ENCODE data around the gene PRM3. TPM values are rescaled to one million over a fixed set of nuclear protein-coding genes. Genes with fewer than 3 reads are reported as not detected.

The PRM3 gene
- total and polyA plus RNA-seq, 2 donors (not counting 1 experiment from before 2014, with no cell fraction given) = not detected

DNA sequence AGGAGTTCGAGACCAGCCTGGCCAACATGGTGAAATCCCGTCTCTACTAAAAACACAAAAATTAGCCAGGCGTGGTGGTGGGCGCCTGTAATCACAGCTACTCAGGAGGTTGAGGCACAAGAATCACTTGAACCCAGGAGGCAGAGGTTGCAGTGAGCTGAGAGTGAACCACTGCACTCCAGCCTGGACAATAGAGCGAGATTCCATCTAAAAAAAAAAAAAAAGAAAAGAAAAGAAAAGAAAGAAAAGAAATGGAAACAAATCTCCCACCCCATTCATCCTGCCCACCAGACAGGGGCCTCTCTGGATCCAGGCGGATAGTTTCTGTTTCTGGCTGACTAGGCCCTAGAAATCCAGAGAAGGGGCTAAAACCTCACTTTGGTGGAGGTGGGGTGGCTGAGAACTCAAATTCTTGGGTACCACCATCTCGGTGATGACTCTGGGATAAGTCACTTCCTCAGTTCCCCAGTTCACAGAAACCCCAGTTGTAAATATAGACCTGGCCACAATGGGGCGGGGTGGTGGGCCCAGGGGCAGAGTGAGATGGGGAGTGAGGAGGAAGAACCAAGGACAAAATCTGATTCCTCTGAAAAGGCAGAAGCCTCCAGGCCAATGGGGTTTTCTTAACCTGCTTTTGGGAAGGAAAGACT is 39.6 kb downstream of the PRM3 start:
- Histone ChIP-seq H3K4me1 (ENCODE audit: control insufficient read depth, extremely low read depth, insufficient read depth, low read length) (peaks cover 2% of the 10 kb centered on the region), H3K36me3 (ENCODE audit: control insufficient read depth, insufficient read depth, low read length) (no peaks in the 10 kb centered on the region), H3K9me3 (ENCODE audit: control insufficient read depth, insufficient read depth, low read depth, low read length) (no peaks in the 10 kb centered on the region), H3K4me2 (ENCODE audit: extremely low read depth, insufficient read depth, low read length) (no peak overlapping the region), H2AFZ (ENCODE audit: low read length) (no peak overlapping the region), H3K27me3 (ENCODE audit: control insufficient read depth, insufficient read depth, low read length) (no peaks in the 10 kb centered on the region), H3K79me2 (ENCODE audit: control insufficient read depth, insufficient read depth, low read length) (no peaks in the 10 kb centered on the region), H3K9ac (ENCODE audit: insufficient read depth, low read length) (no peak overlapping the region), H4K20me1 (ENCODE audit: control insufficient read depth, extremely low read depth, insufficient read depth, low read length) (no peaks in the 10 kb centered on the region), H3K27ac (ENCODE audit: insufficient read depth, low read length) (no peak overlapping the region), H3K4me3 (replicated peaks in 1 of 4; ENCODE audit: control extremely low read depth in 1 of 4, insufficient read depth in 1 of 4, low read depth in 3 of 4, low read length in 4 of 4) (no peak overlapping the region)
- no peak for DNase-seq (ENCODE audit: low read depth in 2 of 2)
- TF ChIP-seq EZH2 (IDR thresholded peaks at IDR 0.05; ENCODE audit: low read length, missing control alignments) = no peak
- TF ChIP-seq, protein P1, sequence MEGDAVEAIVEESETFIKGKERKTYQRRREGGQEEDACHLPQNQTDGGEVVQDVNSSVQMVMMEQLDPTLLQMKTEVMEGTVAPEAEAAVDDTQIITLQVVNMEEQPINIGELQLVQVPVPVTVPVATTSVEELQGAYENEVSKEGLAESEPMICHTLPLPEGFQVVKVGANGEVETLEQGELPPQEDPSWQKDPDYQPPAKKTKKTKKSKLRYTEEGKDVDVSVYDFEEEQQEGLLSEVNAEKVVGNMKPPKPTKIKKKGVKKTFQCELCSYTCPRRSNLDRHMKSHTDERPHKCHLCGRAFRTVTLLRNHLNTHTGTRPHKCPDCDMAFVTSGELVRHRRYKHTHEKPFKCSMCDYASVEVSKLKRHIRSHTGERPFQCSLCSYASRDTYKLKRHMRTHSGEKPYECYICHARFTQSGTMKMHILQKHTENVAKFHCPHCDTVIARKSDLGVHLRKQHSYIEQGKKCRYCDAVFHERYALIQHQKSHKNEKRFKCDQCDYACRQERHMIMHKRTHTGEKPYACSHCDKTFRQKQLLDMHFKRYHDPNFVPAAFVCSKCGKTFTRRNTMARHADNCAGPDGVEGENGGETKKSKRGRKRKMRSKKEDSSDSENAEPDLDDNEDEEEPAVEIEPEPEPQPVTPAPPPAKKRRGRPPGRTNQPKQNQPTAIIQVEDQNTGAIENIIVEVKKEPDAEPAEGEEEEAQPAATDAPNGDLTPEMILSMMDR (conservative IDR thresholded peaks at IDR 0.05 in 1 of 2, IDR thresholded peaks at IDR 0.05 in 1 of 2; ENCODE audit: low read depth in 1 of 2, low read length in 2 of 2) = no peak

- Histone ChIP-seq H3K36me3 (ENCODE audit: control insufficient read depth, insufficient read depth, low read length) (no peaks in the 10 kb centered on the region), H3K4me3 (replicated peaks in 1 of 4; ENCODE audit: control extremely low read depth in 1 of 4, insufficient read depth in 1 of 4, low read depth in 3 of 4, low read length in 4 of 4) (no peak overlapping the region), H3K4me2 (ENCODE audit: extremely low read depth, insufficient read depth, low read length) (no peak overlapping the region), H3K27me3 (ENCODE audit: control insufficient read depth, insufficient read depth, low read length) (no peaks in the 10 kb centered on the region), H3K4me1 (ENCODE audit: control insufficient read depth, extremely low read depth, insufficient read depth, low read length) (peaks cover 2% of the 10 kb centered on the region), H3K9me3 (ENCODE audit: control insufficient read depth, insufficient read depth, low read depth, low read length) (no peaks in the 10 kb centered on the region), H4K20me1 (ENCODE audit: control insufficient read depth, extremely low read depth, insufficient read depth, low read length) (no peaks in the 10 kb centered on the region), H2AFZ (ENCODE audit: low read length) (no peak overlapping the region), H3K27ac (ENCODE audit: insufficient read depth, low read length) (no peak overlapping the region), H3K9ac (ENCODE audit: insufficient read depth, low read length) (no peak overlapping the region), H3K79me2 (ENCODE audit: control insufficient read depth, insufficient read depth, low read length) (no peaks in the 10 kb centered on the region)
- TF ChIP-seq, protein P1 (conservative IDR thresholded peaks at IDR 0.05 in 1 of 2, IDR thresholded peaks at IDR 0.05 in 1 of 2; ENCODE audit: low read depth in 1 of 2, low read length in 2 of 2) = no peak
- TF ChIP-seq EZH2 (IDR thresholded peaks at IDR 0.05; ENCODE audit: low read length, missing control alignments) = no peak
- DNase-seq (ENCODE audit: low read depth in 2 of 2) = no peak
Observed at GRCh38 chr16:11232852-11233726, 40.3 kb downstream of the PRM3 start.

GRCh38 chr16:11232302-11232851 is 41.1 kb downstream of the PRM3 start:
- Histone ChIP-seq H3K9ac (ENCODE audit: insufficient read depth, low read length) (no peak overlapping the region), H3K4me1 (ENCODE audit: control insufficient read depth, extremely low read depth, insufficient read depth, low read length) (peaks cover 2% of the 10 kb centered on the region), H3K4me3 (replicated peaks in 1 of 4; ENCODE audit: control extremely low read depth in 1 of 4, insufficient read depth in 1 of 4, low read depth in 3 of 4, low read length in 4 of 4) (no peak overlapping the region), H3K4me2 (ENCODE audit: extremely low read depth, insufficient read depth, low read length) (no peak overlapping the region), H2AFZ (ENCODE audit: low read length) (no peak overlapping the region), H4K20me1 (ENCODE audit: control insufficient read depth, extremely low read depth, insufficient read depth, low read length) (no peaks in the 10 kb centered on the region), H3K27me3 (ENCODE audit: control insufficient read depth, insufficient read depth, low read length) (no peaks in the 10 kb centered on the region), H3K36me3 (ENCODE audit: control insufficient read depth, insufficient read depth, low read length) (no peaks in the 10 kb centered on the region), H3K9me3 (ENCODE audit: control insufficient read depth, insufficient read depth, low read depth, low read length) (no peaks in the 10 kb centered on the region), H3K79me2 (ENCODE audit: control insufficient read depth, insufficient read depth, low read length) (no peaks in the 10 kb centered on the region), H3K27ac (ENCODE audit: insufficient read depth, low read length) (no peak overlapping the region)
- TF ChIP-seq EZH2 (IDR thresholded peaks at IDR 0.05; ENCODE audit: low read length, missing control alignments) = no peak
- TF ChIP-seq, protein P1 (conservative IDR thresholded peaks at IDR 0.05 in 1 of 2, IDR thresholded peaks at IDR 0.05 in 1 of 2; ENCODE audit: low read depth in 1 of 2, low read length in 2 of 2) = no peak
- DNase-seq (ENCODE audit: low read depth in 2 of 2) = no peak
